GM19463 (cell line): Measurements from ENCODE around the gene SLC37A1.
A peak's percentile ranks its signal among the peaks of the same experiment; 100 is the strongest.
"Not testable (repeated sequence)": the region's sequence is repeated elsewhere in the genome, so short reads cannot be mapped to it uniquely, and the experiment has no call there.

Experiments used
- ATAC-seq: cut with Tn5 transposase; IDR thresholded peaks from one replicate; pipeline ENCODE4 v1.9.1; 2021; ENCODE audit warnings: mild to moderate bottlenecking, moderate library complexity; ENCODE audit not compliant: unreplicated experiment

Gene SLC37A1

GRCh38 chr21:42513151-42513984 lies at the start of gene SLC37A1:
SLC37A1 (plus strand) TSS chr21:42513852; CDS start chr21:42518455, 4,603 bp downstream.
- ATAC-seq: peak; percentile 61

- ATAC-seq: no peak
These were observed 49.7 kb upstream of the SLC37A1 start for GRCh38 chr21:42463861-42464515.

GRCh38 chr21:42465008-42465802 lies 48.4 kb upstream of the SLC37A1 start:
- ATAC-seq: peak; percentile 38

- no peak for ATAC-seq
These were observed 47.9 kb upstream of the SLC37A1 start for GRCh38 chr21:42465803-42466127.

GRCh38 chr21:42466700-42467099 lies 47.0 kb upstream of the SLC37A1 start:
- no peak for ATAC-seq

GRCh38 chr21:42467140-42467983 lies 46.3 kb upstream of the SLC37A1 start:
- ATAC-seq: no peak

- no peak for ATAC-seq
These were observed 45.0 kb upstream of the SLC37A1 start for GRCh38 chr21:42468491-42469131.

- ATAC-seq: peak; percentile 35
These were observed 44.4 kb upstream of the SLC37A1 start for GRCh38 chr21:42469272-42469671.

GRCh38 chr21:42469726-42470125 lies 43.9 kb upstream of the SLC37A1 start:
- not testable (repeated sequence) for ATAC-seq

GRCh38 chr21:42471206-42471605 lies 42.4 kb upstream of the SLC37A1 start:
- no peak for ATAC-seq

- no peak for ATAC-seq
These were observed 41.8 kb upstream of the SLC37A1 start for GRCh38 chr21:42471716-42472330.

- ATAC-seq: no peak
These were observed 41.1 kb upstream of the SLC37A1 start for GRCh38 chr21:42472521-42472920.

- ATAC-seq: no peak
These were observed 40.1 kb upstream of the SLC37A1 start for GRCh38 chr21:42473498-42474042.

GRCh38 chr21:42474043-42474831 lies 39.4 kb upstream of the SLC37A1 start:
- ATAC-seq: peak; percentile 72

GRCh38 chr21:42475036-42475435 lies 38.6 kb upstream of the SLC37A1 start:
- ATAC-seq: no peak

- no peak for ATAC-seq
These were observed 37.9 kb upstream of the SLC37A1 start for GRCh38 chr21:42475526-42476387.

- ATAC-seq: no peak
These were observed 37.0 kb upstream of the SLC37A1 start for GRCh38 chr21:42476388-42477331.
